Neutrophil (primary cell): ENCODE results near the gene NEUROD4.

Source experiments
- H3K27ac ChIP-seq: fragments of 200-600 bp; sonication (generic); 2 replicates; pipeline ENCODE4 v1.5.1; 2016; ENCODE audit warnings: mild to moderate bottlenecking, moderate library complexity
- H3K27me3 ChIP-seq: fragments of 200-600 bp; sonication (generic); 2 replicates; pipeline ENCODE4 v1.6.0; 2016; ENCODE audit warnings: mild to moderate bottlenecking
- H3K36me3 ChIP-seq: fragments of 200-600 bp; sonication (generic); 2 replicates; pipeline ENCODE4 v1.5.1; 2017
- H3K4me1 ChIP-seq, 2 experiments: fragments of 200-600 bp in 1 of 2; sonication (generic) in 1 of 2; 1 replicate in 1 of 2; 2 replicates in 1 of 2; pipeline versions ENCODE4 v1.5.1 to v1.6.1; 2013 to 2016; ENCODE audit warnings: low read depth in 1 of 2, low read length in 1 of 2, mild to moderate bottlenecking in 1 of 2, moderate library complexity in 1 of 2; ENCODE audit not compliant: control insufficient read depth in 1 of 2, insufficient read depth in 1 of 2
- H3K4me3 ChIP-seq, 2 experiments: fragments of 200-600 bp in 1 of 2; sonication (generic) in 1 of 2; 1 replicate in 1 of 2; 2 replicates in 1 of 2; pipeline ENCODE4 v1.5.1; 2013 to 2016; ENCODE audit warnings: low read depth in 1 of 2, low read length in 1 of 2, mild to moderate bottlenecking in 1 of 2, moderate library complexity in 1 of 2
- H3K9me3 ChIP-seq: fragments of 200-600 bp; sonication (generic); 2 replicates; pipeline ENCODE4 v1.5.1; 2016
- TF ChIP-seq, protein P1 (sequence below): fragments of 200-600 bp; sonication (generic); IDR thresholded peaks from 2 replicates; pipeline ENCODE4 v1.5.1; 2016; ENCODE audit warnings: antibody characterized with exemption

Gene NEUROD4

GRCh38 chr12:55073043-55074022 is 53.6 kb downstream of the NEUROD4 start:
- TF ChIP-seq, protein P1, sequence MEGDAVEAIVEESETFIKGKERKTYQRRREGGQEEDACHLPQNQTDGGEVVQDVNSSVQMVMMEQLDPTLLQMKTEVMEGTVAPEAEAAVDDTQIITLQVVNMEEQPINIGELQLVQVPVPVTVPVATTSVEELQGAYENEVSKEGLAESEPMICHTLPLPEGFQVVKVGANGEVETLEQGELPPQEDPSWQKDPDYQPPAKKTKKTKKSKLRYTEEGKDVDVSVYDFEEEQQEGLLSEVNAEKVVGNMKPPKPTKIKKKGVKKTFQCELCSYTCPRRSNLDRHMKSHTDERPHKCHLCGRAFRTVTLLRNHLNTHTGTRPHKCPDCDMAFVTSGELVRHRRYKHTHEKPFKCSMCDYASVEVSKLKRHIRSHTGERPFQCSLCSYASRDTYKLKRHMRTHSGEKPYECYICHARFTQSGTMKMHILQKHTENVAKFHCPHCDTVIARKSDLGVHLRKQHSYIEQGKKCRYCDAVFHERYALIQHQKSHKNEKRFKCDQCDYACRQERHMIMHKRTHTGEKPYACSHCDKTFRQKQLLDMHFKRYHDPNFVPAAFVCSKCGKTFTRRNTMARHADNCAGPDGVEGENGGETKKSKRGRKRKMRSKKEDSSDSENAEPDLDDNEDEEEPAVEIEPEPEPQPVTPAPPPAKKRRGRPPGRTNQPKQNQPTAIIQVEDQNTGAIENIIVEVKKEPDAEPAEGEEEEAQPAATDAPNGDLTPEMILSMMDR: peak; percentile 88
- H3K4me3 ChIP-seq: no peak overlapping the region
- no peaks in the 10 kb centered on the region for H3K36me3 ChIP-seq
- no peaks in the 10 kb centered on the region for H3K4me1 ChIP-seq
- no peaks in the 10 kb centered on the region for H3K9me3 ChIP-seq
- H3K27me3 ChIP-seq: peaks cover 21% of the 10 kb centered on the region
- no peak overlapping the region for H3K27ac ChIP-seq

- H3K9me3 ChIP-seq: no peaks in the 10 kb centered on the region
- TF ChIP-seq, protein P1: no peak
- H3K36me3 ChIP-seq: no peaks in the 10 kb centered on the region
- H3K4me3 ChIP-seq: no peak overlapping the region
- H3K27me3 ChIP-seq: peaks cover 30% of the 10 kb centered on the region
- no peak overlapping the region for H3K27ac ChIP-seq
- H3K4me1 ChIP-seq: no peaks in the 10 kb centered on the region
Measured at GRCh38 chr12:55074806-55075205, 55.0 kb downstream of the NEUROD4 start.
